Hepatic stellate cell (primary cell): ENCODE data around the gene TERF2IP.

Experiments
- DNase-seq: peaks from one replicate; pipeline ENCODE4 v3.0.0; 2011; ENCODE audit warnings: low spot score

Gene TERF2IP

GRCh38 chr16:75635036-75635435, 12.5 kb upstream of the TERF2IP start:
- DNase-seq = no peak

- no peak for DNase-seq
Observed at GRCh38 chr16:75640598-75640997, 7.0 kb upstream of the TERF2IP start.

- DNase-seq = no peak
Observed at GRCh38 chr16:75644240-75645012, 3.1 kb upstream of the TERF2IP start.

- no peak for DNase-seq
Observed at GRCh38 chr16:75647112-75647491, 471 bp upstream of the TERF2IP start.

- peak; percentile 76 for DNase-seq
Observed at GRCh38 chr16:75648265-75649076, 898 bp downstream of the TERF2IP start.

- peak; percentile 59 for DNase-seq
Observed at GRCh38 chr16:75653922-75654321, 6.3 kb downstream of the TERF2IP start.

- no peak for DNase-seq
Observed at GRCh38 chr16:75658175-75658574, 10.6 kb downstream of the TERF2IP start.

GRCh38 chr16:75660321-75660720, 12.7 kb downstream of the TERF2IP start:
- DNase-seq = no peak

GRCh38 chr16:75660726-75661302, 13.2 kb downstream of the TERF2IP start:
- DNase-seq = no peak

- DNase-seq = no peak
Observed at GRCh38 chr16:75667503-75667902, 19.9 kb downstream of the TERF2IP start.

GRCh38 chr16:75676909-75677308, 29.3 kb downstream of the TERF2IP start, which contains the start of gene CPHXL2:
Gene CPHXL2 (minus strand): TSS chr16:75677009. CDS start chr16:75676999, 10 bp downstream.
- no peak for DNase-seq

GRCh38 chr16:75679366-75679765, 31.8 kb downstream of the TERF2IP start:
- DNase-seq = no peak

GRCh38 chr16:75682308-75682707, 34.7 kb downstream of the TERF2IP start:
- DNase-seq = no peak

- no peak for DNase-seq
Observed at GRCh38 chr16:75687361-75687760, 39.8 kb downstream of the TERF2IP start.

GRCh38 chr16:75695708-75696107, 48.1 kb downstream of the TERF2IP start:
- no peak for DNase-seq

GRCh38 chr16:75697571-75697970, 50.0 kb downstream of the TERF2IP start:
- DNase-seq = no peak

GRCh38 chr16:75701361-75701760, 53.8 kb downstream of the TERF2IP start, which contains the start of gene DUXB:
Gene DUXB (minus strand): TSS chr16:75701461. CDS start chr16:75701418, 43 bp downstream.
- no peak for DNase-seq

- no peak for DNase-seq
Observed at GRCh38 chr16:75702242-75702641, 54.7 kb downstream of the TERF2IP start.

- no peak for DNase-seq
Observed at GRCh38 chr16:75703306-75703705, 55.7 kb downstream of the TERF2IP start.
